Stimulated activated naive B cell treated with anti-CD40 and anti-IgM and Interleukin-4, amounts not matched to agents 10 μg/mL and 1 μg/mL and 100 μg/mL, for 72 hours (primary cell): ENCODE data around the gene NACC1.
"Not testable (repeated sequence)": the region's sequence is repeated elsewhere in the genome, so short reads cannot be mapped to it uniquely, and the experiment has no call there.

Experiments
- ATAC-seq, 2 donors: fragments of 150-1000 bp; cut with Tn5 transposase; replicated peaks; 2 replicates each; pipeline ENCODE4 v1.10.0; 2021; ENCODE audit warnings: moderate library complexity in 1 of 2
- DNase-seq: peaks from one replicate; pipeline ENCODE4 v3.0.0; 2021
- H3K27ac Mint-ChIP-seq: one replicate; pipeline ENCODE4 v1.8.0; 2022; ENCODE audit warnings: mild to moderate bottlenecking, mixed read lengths
- H3K27me3 Mint-ChIP-seq, 2 donors: one replicate each; pipeline ENCODE4 v1.8.0; 2022; ENCODE audit warnings: mixed read lengths in 2 of 2
- H3K36me3 Mint-ChIP-seq, 2 donors: one replicate each; pipeline ENCODE4 v1.8.0; 2022; ENCODE audit warnings: mixed read lengths in 2 of 2, mild to moderate bottlenecking in 1 of 2
- H3K4me1 Mint-ChIP-seq, 2 donors: one replicate each; pipeline ENCODE4 v1.8.0; 2022; ENCODE audit warnings: mixed read lengths in 2 of 2, mild to moderate bottlenecking in 1 of 2
- H3K4me3 Mint-ChIP-seq, 2 donors: one replicate each; pipeline ENCODE4 v1.8.0; 2022; ENCODE audit warnings: mild to moderate bottlenecking in 2 of 2, mixed read lengths in 2 of 2, moderate library complexity in 1 of 2
- H3K9me3 Mint-ChIP-seq, 2 donors: one replicate each; pipeline ENCODE4 v1.8.0; 2022; ENCODE audit warnings: mixed read lengths in 2 of 2, mild to moderate bottlenecking in 1 of 2

NACC1 gene

GRCh38 chr19:13178291-13178690 lies 60.2 kb downstream of the NACC1 start:
- not testable (repeated sequence) for H3K27me3 Mint-ChIP-seq, H3K36me3 Mint-ChIP-seq, H3K9me3 Mint-ChIP-seq, H3K27ac Mint-ChIP-seq, H3K4me3 Mint-ChIP-seq, ATAC-seq, DNase-seq
- peaks cover 20 to 51% of the 10 kb centered on the region in 2 donors for H3K4me1 Mint-ChIP-seq

- ATAC-seq (peak; percentile 85 to 86), DNase-seq (peak; percentile 30)
- Mint-ChIP-seq H3K4me1 (peaks cover 20 to 40% of the 10 kb centered on the region in 2 donors), H3K4me3 (peak overlapping the region; percentile 40 to 62), H3K27me3 (no peaks in the 10 kb centered on the region), H3K27ac (peak overlapping the region; percentile 89), H3K36me3 (no peaks in the 10 kb centered on the region), H3K9me3 (peaks cover 0 to 2% of the 10 kb centered on the region in 2 donors)
Measured at GRCh38 chr19:13181747-13182388, 63.8 kb downstream of the NACC1 start.

GRCh38 chr19:13184926-13185325 lies 66.9 kb downstream of the NACC1 start:
- not testable (repeated sequence) for H3K9me3 Mint-ChIP-seq, H3K4me3 Mint-ChIP-seq, DNase-seq, H3K27me3 Mint-ChIP-seq, H3K27ac Mint-ChIP-seq, H3K36me3 Mint-ChIP-seq, ATAC-seq
- peaks cover 20 to 50% of the 10 kb centered on the region in 2 donors for H3K4me1 Mint-ChIP-seq

DNA sequence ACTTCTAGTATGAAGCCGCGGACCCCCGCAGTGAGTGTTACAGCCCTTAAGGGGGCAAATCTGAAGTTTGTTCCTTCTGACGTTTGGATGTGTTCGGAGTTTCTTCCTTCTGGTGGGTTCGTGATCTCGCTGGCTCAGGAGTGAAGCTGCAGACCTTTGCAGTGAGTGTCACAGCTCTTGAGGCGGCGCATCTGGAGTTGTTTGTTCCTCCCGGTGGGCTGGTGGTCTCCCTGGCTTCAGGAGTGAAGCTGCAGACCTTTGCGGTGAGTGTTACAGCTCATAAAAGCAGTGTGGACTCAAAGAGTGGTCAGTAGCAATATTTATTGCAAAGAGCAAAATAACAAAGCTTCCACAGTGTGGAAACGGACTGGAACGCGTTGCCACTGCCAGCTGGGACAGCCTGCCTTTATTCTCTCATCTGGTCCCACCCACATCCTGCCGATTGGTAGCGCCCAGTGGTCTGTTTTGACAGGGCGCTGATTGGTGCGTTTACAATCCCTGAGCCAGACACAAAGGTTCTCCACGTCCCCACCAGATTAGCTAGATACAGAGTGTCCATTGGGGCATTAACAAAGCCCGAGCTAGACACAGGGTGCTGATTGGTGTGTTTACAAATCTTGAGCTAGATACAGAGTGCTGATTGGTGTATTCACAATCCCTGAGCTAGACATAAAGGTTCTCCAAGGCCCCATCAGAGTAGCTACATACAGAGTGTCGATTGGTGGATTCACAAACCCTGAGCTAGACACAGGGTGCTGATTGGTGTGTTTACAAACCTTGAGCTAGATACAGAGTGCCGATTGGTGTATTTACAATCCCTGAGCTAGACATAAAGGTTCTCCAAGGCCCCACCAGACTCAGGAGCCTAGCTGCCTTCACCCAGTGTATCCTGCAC lies 67.9 kb downstream of the NACC1 start:
- not testable (repeated sequence) for H3K36me3 Mint-ChIP-seq, H3K27me3 Mint-ChIP-seq, H3K9me3 Mint-ChIP-seq, DNase-seq, ATAC-seq, H3K27ac Mint-ChIP-seq, H3K4me3 Mint-ChIP-seq
- peaks cover 12 to 40% of the 10 kb centered on the region in 2 donors for H3K4me1 Mint-ChIP-seq

DNA sequence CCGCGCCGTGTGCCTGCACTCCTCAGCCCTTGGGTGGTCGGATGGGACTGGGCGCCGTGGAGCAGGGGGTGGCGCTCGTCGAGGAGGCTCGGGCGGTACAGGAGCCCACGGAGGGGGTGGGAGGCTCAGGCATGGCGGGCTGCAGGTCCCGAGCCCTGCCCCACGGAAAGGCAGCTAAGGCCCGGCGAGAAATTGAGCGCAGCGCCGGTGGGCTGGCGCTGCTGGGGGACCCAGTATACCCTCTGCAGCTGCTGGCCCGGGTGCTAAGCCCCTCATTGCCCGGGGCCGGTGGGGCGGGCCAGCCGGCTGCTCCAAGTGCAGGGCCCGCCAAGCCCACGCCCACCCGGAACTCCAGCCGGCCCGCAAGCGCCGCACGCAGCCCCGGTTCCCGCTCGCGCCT lies 68.6 kb downstream of the NACC1 start:
- H3K9me3 Mint-ChIP-seq, H3K27ac Mint-ChIP-seq, H3K36me3 Mint-ChIP-seq, H3K27me3 Mint-ChIP-seq, ATAC-seq, H3K4me3 Mint-ChIP-seq, DNase-seq: not testable (repeated sequence)
- peaks cover 11 to 35% of the 10 kb centered on the region in 2 donors for H3K4me1 Mint-ChIP-seq

GRCh38 chr19:13187419-13187818 lies 69.4 kb downstream of the NACC1 start:
- Mint-ChIP-seq H3K27ac (no peak overlapping the region), H3K36me3 (no peaks in the 10 kb centered on the region)

DNA sequence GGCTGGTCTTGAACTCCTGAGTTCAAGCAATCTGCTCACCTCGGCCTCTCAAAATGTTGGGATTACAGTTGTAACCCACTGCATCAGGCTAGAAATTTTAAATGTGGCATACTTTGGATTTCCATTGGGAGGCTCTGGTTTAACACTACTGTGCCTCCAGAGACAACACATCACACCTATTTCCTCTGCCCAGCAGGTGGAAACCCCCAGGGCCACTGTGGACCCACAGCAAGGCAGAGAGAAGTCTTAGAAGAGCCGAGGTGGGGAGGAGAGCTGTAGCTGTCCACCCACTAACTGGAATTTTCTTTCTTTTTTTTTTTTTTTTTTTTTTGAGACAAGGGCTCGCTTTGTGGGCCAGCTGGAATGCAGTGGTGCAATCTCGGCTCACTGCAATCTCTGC lies 71.5 kb downstream of the NACC1 start:
- peak overlapping the region; percentile 20 for H3K27ac Mint-ChIP-seq
- DNase-seq (no peak), ATAC-seq (no peak)
- no peaks in the 10 kb centered on the region for H3K27me3 Mint-ChIP-seq
- peaks cover 0 to 2% of the 10 kb centered on the region in 2 donors for H3K9me3 Mint-ChIP-seq
- H3K4me1 Mint-ChIP-seq = peaks cover 6 to 40% of the 10 kb centered on the region in 2 donors
- H3K36me3 Mint-ChIP-seq = no peaks in the 10 kb centered on the region
- H3K4me3 Mint-ChIP-seq = no peak overlapping the region

More at GRCh38 chr19:13187419-13187818, 69.4 kb downstream of the NACC1 start:
- Mint-ChIP-seq H3K9me3 (peaks cover 0 to 2% of the 10 kb centered on the region in 2 donors), H3K4me1 (peaks cover 6 to 28% of the 10 kb centered on the region in 2 donors), H3K27me3 (no peaks in the 10 kb centered on the region), H3K4me3 (no peak overlapping the region)
- DNase-seq (no peak), ATAC-seq (no peak)
